HG02938 (cell line): ENCODE measurements around the gene TADA1.
"Not testable (repeated sequence)": the region's sequence is repeated elsewhere in the genome, so short reads cannot be mapped to it uniquely, and the experiment has no call there.

Source experiments
- ATAC-seq: cut with Tn5 transposase; IDR thresholded peaks from one replicate; pipeline ENCODE4 v1.9.1; 2021; ENCODE audit warnings: mild to moderate bottlenecking, moderate library complexity; ENCODE audit not compliant: unreplicated experiment

The TADA1 gene

DNA sequence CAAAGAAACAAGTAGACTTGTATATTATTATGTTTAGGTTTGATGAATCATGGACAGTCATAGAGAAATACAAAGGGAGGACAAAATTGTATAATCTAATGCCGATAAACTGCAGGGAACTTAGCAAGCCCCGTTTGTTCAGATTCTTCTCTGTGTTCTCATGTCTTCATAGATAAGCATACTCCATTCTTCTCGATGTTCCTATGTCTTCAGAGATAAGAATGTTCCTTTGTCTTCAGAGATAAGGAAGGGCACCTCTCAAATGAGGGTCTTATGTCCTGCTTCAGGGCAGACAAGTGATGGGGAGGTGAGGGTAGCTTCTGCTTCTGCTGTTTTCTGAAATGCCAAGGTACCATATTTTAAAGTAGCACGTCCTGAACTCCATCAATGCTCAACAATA is 19.7 kb upstream of the TADA1 start:
- ATAC-seq: no peak

DNA sequence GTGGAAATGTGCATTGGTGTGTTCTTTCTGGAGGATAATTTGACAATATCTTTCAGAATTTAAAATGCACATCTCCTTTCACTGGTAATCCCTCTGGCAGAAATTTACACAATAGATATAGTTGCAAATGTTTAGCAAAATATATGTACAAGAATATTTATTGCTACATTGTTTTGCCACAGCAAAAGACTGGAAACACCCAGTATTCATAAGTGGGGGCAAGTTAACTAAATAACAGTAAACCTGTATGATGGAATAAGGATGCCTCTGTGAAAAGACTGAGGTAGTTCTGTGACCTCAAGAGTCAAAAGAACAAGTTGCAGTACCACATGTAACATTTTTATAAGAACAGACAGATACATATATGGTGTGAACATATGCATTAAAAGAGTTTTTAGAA is 13.7 kb upstream of the TADA1 start:
- no peak for ATAC-seq

DNA sequence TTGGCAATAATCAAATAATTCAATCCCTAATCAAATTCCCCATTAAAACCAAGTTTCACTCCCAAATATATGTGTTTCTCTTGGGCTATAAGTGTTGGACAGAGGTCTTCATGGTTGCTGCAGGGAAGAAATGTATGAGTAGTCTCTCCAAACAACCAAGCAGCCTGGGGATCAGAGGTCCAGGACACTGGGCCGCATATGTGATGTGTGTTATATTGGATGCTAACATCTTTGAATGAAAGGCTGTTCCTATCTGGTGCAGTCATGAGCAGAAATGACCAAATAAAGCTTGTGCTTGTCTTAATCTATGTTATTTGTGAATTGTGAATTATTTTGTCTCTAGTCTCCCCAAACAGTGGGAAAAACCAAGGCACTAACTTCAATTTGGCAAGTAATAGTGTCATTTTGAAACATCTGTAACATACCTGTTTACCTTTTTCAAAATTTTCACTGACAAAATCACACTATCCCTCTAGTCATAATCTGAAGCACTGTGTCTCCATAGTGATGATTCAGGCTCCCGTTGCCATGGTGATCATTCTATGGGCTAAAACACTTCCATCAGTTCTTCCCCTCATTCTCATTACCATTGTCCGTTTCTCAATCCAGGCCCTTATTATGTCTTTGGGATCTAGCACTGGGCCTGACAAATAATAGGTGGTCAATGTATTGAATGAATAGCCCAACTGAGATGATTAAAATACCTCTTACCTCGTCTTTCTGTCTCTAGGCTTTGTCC is 12.5 kb upstream of the TADA1 start:
- no peak for ATAC-seq

DNA sequence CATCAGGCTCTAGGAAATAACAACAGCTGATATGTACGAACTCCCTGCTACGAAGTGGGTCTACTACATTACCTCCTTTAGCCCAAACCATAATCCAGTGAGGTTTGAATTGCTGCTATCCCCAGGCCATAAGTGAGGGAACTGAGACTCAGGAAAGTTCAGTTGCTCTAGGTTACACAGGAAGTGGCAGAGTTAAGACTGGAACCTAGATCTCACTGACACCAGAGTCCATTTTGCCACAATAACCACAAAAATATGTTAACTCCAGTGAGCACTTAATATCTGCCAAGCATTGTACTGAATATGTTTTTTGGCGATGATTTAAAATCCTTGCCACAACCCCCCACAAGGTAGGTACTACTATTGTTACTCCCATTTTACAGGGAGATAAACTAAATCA is 8.9 kb upstream of the TADA1 start:
- no peak for ATAC-seq

DNA sequence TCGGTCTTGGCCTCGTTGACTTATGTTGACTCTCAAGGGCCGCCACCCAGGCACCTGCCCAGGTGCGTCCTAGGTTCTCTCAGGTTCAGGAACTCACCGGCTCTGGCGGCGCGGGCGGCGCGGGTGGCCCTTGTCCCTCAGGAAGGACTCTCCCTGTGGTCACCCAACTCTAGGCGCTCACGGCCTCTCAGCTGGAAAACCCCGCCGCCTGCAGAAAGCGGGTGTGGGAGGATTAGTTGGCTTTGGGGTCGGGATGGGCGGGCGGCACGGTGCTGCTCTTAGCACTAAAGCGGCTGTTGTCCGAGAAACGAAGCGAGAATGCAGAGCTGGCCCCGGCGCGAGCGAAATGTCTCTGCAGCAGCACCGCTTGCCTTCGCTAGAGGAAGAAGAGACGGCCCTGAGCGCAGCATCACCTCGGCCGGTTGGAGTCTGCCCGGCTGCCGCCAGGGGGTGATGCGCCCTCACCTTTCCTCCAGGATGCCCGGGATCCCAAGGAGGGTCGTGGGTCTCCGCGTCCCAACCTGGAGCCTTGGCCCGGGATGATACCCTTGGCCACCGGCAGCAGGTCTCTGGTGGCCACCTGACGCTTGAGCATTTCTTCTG is 8.1 kb upstream of the TADA1 start:
- no peak for ATAC-seq

DNA sequence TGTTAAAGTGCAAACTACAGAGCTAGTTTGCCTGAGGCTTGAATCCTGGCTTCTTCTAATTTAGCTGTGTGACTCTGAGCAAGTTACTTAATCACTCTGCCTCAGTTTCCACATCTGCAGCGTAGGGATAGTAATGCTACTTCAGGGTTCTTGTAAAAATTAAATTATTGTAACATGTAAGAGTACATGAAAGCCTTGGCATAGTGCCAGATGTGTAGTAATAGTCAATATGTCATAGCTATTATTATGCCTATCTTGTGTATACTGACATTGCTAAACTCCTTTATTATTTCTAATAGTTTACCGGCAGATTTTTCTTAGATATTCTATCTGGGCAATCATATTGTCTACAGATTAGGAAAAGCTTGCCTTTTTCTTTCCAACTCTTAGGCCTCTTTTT is 6.8 kb upstream of the TADA1 start:
- no peak for ATAC-seq

DNA sequence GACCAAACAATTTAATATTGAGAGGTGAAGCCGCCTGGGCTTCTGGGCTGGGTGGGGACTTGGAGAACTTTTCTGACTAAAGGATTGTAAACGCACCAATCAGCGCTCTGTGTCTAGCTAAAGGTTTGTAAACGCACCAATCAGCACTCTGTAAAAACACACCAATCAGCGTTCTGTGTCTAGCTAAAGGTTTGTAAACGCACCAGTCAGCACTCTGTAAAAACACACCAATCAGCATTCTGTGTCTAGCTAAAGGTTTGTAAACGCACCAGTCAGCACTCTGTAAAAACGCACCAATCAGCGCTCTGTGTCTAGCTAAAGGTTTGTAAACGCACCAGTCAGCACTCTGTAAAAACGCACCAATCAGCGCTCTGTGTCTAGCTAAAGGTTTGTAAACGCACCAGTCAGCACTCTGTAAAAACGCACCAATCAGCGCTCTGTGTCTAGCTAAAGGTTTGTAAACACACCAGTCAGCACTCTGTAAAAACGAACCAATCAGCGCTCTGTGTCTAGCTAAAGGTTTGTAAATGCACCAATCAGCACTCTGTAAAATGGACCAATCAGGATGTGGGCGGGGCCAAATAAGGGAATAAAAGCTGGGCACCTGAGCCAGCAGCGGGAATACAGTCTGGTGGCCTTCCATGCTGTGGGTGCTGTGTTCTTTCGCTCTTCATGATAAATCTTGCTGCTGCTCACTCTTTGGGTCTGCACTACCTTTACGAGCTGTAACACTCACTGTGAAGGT is 2.3 kb upstream of the TADA1 start:
- ATAC-seq: not testable (repeated sequence)

DNA sequence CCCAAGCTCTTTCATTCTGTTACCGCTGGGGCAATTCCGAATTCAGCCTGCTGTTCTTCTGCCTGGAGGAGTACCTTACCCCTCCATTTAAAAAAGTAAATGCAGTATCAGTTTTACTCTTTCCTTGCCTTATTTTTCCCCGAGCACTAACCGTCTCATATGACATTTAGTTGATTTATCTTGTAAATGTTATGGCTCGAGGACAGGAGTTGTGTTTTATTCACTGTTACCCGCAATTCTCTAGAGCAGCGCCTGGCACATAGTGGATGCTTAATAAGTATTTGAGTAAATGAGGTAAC is 425 bp upstream of the TADA1 start:
- ATAC-seq: peak; percentile 4

DNA sequence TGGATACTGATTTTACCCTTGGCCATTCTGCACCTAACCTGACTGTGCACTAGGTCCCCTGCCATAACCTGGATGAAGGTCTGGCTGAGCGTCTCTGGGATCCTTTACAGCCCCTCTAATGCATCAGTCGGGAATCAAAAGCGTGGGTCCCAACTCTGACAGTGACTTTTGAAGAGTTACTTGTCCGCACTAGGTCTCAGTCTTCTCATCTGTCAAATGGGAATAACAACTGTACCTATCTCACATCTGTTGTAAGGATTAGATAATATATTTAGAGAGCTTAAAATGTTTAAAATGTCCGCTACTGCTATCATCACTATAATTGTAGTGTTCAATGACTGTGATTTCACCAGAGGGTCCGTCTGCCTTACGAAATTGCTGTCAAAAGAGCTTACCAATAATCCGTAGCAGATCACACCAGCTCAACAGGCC is 746 bp downstream of the TADA1 start:
- no peak for ATAC-seq

DNA sequence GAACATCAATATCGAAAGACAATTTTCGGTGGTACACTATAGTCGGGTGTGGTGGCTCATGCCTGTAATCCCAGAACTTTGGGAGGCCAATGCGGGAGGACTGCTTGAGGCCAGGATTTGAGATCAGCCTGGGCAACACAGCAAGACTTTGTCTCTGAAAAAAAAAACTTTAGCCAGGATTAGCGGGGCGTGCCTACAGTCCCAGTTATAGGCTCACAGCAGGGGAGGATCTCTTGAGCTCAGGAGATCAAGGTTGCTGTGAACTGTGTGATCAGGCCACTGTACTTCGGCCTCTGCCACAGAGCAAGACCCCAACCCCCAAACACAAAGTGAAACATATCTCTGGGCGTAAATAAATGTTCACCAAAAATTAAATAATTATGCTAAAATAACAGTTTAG is 1.6 kb downstream of the TADA1 start:
- ATAC-seq: no peak

DNA sequence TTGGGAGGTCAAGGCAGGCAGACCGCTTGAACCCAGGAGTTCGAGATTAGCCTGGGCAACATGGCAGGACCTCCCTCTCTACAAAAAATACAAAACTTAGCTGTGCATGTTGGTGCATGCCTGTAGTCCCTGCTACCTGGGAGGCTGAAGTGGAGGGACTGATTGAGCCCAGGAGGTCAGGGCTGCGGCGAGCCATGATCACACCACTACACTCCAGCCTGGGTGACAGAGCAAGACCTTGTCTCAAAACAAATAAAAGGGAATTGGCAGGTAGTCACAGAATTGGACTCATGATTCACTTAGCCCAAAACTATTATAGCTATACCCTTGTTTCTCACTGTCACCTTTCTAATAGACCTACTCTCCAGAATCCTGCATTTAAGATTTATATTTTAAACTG is 5.5 kb downstream of the TADA1 start:
- no peak for ATAC-seq

DNA sequence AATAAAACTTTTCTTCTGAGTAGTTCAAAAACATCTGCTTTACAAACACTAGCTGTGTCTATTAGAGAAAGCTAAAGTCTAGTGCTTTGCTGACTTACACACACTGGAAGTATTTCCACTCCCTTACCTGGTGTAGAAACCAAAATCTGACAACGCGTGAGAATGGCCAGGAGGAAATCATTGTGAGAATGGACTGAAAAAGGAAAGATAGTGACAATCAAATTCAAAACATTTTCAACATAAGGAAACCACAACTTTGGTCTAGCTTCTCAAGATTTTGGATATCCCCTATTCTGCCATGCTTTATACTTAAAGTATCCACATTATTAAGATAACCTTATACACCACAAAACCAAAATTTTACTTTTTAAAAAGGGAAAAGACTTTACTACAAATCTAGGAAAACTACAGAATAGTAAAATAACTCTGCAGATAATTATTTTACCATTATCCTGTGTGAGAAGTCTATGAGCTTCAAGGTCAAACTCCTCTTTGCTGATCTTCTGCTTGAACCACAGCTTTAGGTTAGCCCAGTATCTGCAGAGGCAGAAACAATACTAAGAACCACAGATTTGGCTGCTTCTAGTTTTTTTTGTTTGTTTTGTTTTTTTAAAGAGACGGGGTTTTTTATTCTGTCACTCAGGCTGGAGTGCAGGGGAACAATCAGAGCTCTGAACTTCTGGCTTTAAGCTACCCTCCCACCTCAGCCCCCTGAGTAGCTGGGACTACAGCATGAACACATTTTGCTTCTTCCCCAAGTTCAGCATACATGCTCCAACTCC is 6.6 kb downstream of the TADA1 start:
- no peak for ATAC-seq

DNA sequence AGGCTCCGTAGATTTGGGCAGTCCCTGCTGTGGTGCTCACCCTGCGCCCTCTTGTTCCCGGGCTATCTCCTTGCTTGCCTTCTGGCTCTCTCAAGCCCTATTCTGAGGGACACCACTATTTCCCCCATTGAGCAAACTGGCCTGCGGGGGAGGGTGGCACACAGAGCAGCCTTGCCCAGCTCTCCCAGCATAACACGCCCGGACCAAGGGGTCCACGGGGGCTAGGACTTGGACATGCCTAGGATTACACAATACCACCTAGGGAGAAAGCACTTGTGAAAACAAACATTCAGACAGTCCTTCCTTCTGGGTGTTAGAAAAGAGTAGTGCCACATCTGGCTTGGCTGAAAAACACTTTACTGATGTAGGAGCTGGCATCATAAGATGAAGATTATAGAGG is 7.4 kb downstream of the TADA1 start:
- no peak for ATAC-seq

DNA sequence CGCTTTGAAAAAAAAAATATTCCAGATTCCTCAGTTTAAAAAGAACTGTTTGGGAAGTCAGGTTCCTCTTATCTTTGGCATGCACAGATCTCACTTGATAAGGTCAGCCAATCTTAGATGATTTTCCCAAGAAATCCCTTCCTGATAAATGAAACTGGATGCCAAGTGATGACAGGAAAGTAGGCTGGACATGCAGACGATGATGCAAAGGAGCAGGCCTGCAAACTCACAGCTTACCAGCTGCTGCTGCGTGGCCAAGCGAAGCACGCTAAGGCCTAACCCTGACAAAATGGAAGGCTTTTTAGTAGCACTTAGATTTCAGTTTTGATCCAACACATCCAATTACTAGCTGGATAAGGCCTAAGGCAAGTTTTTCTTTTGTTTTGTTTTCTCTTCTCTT is 10.1 kb downstream of the TADA1 start:
- ATAC-seq: no peak

DNA sequence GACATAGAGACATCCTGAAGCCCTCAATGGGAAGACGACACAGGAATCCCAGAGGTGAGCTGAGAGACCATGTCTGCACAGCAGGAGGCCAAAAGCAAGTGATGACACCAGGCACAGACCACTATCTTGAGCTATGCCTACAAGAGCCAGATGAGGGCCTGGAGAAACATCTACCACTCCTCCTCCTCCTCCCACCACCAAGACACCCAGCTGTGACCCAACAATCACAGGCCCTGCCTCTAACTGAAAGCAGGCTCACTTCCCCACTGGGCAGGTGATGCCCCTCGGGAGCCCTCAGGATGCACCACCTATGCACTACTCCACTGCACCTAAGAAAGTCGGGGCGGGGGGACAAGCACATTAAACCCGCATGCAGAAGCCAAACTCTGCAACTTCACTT is 16.5 kb downstream of the TADA1 start:
- ATAC-seq: no peak

DNA sequence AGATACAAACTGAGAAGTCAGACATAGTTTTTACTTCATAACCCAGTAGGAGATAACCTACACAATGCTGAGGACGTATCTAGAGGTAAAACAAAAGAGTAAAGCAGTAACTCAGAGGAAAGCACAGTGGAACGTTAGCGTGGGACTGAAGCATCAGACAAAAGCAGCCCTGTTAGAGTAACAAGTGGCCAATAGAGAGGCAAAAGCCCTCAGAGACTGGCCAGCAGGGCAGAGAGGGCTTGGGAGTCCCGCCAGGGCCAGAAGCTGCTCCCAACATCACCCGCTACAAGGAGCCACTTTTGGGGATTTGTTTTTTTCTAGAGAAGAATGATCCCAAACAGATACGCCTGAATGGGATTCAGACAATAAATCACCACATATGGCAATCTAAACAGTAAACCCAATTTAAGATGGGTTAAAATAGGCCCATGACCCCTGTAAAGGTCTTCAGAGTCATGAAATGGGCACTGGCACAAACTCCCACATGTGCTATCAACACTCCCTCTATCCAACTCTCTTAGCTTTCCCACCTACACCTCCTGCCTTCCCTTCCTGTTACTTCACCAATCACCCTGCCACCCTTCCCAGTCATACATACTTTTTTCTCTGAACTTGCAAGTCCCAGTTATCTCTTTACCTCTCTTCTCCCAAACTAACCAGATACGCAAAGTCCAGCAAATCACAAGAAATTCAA is 17.2 kb downstream of the TADA1 start:
- ATAC-seq: no peak

DNA sequence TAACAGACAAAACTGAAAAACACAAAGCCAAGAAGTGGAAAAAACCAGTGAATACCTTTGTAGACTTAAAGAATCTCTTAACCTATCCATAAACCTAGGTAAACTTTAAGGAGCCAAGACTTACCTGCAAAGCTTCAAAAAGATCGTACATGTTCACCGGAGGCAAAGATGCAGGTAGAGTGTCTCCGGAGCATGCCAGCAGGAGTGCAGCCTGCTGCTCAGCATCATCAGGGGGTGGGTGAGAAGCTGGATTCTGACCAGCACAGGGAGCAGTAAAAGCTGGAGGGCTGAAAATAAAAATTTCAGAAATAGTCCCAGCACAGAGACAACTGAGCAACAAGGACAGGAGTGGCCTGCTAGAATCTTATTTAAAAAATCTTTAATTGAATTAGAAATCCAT is 18.1 kb downstream of the TADA1 start:
- no peak for ATAC-seq

DNA sequence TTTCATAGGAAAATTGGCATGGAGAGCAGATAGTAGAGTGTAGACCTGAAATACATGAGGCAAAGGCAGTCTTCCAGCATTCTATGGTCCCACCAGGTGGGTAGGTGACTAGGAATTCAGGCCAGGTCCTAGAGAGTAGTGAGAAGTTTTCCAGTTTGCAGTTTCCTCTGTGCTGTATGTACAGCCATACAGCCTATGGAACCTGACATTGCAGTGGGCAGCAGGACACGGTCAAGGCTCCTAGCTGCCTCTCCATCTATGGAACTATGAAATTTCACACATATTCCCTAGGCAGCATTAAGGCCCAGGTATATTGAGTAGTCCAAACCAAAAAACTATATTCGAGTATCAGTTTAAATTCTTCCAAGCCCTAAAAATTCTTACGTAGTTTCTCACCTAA is 20.5 kb downstream of the TADA1 start:
- ATAC-seq: no peak

DNA sequence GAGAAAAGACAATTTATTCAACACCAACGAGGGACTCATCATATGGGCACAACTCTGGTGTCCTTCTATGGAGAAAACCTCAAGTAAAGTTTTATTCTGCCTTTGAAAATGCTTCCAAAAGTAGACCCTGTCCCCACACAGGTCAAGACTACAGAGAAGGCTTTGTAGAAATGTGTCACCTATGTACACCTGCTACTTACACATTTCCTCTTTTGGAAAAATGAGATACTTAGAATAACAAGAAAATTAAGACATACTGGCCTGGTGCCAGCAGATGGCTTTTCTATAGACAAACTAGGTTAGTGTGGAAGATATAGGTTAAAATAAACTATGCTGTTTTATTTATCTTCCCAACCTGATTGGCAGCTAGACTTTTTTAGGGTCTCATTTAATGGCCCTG is 23.1 kb downstream of the TADA1 start:
- no peak for ATAC-seq

DNA sequence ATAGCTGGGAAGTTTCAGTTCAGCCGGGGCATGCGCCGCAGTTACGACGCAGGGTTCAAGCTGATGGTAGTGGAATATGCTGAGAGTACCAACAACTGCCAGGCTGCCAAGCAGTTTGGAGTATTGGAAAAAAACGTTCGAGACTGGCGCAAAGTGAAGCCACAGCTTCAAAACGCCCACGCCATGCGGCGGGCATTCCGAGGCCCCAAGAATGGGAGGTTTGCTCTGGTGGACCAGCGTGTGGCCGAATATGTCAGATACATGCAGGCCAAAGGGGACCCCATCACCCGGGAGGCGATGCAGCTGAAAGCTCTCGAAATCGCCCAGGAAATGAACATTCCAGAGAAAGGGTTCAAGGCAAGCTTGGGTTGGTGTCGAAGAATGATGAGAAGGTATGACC is 26.9 kb downstream of the TADA1 start:
- ATAC-seq: no peak

DNA sequence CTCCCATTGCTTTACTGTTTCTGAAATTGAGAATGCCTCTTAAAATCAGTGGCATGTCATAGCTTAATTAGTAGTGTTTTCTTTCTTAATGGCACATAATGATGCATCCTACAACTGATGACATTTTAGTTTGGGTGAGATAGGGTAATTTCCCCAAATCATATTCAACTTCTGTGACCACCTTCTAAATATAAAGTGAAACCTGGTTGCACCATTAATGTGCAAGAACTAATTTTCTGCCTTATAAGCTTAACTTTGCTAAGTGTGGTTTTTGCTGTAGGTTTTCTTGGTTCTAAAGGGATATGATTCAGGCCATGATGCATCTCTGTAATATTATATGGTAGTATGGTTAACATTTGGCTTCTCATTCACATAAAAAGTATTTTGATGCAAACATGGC is 27.9 kb downstream of the TADA1 start:
- ATAC-seq: no peak
